ENCODE data around the gene SELENOS. TPM values are rescaled to one million over a fixed set of nuclear protein-coding genes. Genes with fewer than 3 reads are reported as not detected.

The SELENOS gene
- total and polyA plus RNA-seq, 9 of the 15 experiments (the other 6 are each of a cell fraction or from before 2014, with no cell fraction given), result 24.9 to 57.4 (median 47.9) TPM

DNA sequence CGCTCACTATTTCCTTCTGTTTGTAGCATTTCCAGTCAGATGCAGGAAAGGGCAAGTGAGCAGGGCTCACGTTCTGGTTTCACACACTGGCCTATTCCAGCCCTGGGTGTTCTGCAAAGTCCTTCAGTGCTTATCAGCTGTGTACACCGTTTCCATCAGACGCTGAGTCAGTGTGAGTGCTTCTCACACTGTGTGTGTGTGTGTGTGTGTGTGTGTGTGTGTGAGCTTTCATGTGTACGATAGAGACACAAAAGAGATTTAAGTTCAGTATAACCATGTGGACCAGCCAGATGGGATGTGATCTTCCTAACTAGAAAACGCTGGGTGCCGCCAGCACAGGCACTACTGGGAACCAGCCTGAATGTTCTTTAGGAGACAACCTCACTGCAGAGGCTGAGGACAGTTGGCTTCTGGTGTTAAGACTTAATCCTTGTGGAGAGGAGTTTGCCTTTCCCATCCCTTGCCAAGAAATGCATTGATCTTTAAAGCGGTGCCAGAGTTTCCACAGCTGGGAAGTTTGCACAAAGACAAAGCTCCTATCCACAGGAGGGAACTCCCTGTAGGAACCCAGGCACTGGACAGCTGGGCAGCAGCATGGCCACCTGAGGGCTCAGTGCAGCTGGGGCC lies 21.6 kb downstream of the SELENOS start (continued):
- TF ChIP-seq, protein P1, sequence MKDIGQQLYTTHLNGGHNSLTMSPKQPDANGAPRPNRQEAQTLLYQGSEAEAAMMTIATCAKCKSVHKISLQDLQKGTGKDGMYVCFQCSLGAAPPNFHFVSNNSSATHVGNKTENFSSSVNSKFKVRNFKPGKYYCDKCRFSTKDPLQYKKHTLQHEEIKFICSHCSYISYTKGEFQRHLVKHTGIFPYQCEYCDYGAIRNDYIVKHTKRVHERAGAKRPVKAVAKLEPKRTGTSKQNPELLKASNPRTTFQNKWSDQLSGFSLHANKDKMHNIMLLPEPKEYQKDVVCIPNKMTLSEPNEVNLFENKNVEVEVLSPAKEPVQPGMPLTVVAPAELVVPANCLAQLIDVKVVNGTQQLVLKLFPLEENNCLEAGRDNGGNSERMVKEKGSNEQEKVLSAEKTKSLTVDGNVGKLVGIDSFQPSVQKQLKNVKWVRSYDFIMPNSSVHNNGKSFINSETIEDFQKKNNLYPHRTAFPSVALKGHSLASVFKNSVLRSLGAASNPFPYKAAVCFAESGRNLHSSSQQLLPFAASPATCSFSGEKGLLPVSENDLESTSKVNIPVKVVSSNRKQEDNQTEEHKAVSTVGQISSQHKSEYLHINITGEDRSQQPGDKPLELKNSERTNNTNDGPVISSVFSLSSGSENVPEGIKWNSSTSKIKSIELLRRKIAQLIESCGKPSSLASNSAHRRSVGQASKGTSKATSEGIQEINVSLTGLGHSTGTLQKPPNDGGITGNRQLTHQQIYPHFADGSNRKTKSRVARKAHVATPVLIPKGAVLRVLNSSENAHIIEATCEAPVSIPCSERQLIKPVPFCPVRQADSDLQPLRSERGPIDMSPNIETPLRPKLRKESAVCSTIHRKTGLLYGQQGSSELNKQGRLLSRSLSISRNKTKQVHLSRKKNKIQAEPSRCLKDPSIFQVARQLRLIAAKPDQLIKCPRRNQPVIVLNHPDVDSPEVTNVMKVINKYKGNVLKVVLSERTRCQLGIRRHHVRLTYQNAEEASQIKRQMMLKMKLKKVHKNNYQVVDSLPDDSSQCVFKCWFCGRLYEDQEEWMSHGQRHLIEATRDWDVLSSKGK (CRISPR knock-in tag; IDR thresholded peaks at IDR 0.05), result no peak
- TF ChIP-seq, protein P2, sequence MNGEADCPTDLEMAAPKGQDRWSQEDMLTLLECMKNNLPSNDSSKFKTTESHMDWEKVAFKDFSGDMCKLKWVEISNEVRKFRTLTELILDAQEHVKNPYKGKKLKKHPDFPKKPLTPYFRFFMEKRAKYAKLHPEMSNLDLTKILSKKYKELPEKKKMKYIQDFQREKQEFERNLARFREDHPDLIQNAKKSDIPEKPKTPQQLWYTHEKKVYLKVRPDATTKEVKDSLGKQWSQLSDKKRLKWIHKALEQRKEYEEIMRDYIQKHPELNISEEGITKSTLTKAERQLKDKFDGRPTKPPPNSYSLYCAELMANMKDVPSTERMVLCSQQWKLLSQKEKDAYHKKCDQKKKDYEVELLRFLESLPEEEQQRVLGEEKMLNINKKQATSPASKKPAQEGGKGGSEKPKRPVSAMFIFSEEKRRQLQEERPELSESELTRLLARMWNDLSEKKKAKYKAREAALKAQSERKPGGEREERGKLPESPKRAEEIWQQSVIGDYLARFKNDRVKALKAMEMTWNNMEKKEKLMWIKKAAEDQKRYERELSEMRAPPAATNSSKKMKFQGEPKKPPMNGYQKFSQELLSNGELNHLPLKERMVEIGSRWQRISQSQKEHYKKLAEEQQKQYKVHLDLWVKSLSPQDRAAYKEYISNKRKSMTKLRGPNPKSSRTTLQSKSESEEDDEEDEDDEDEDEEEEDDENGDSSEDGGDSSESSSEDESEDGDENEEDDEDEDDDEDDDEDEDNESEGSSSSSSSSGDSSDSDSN (IDR thresholded peaks at IDR 0.05; ENCODE audit: borderline replicate concordance in 1 of 2, low read depth in 2 of 2, low read length in 2 of 2), result 0 out of 4 replicates have a peak, but pooled peaks of 1 of the 2 experiments have one; percentile 41
- TF ChIP-seq, protein P3, sequence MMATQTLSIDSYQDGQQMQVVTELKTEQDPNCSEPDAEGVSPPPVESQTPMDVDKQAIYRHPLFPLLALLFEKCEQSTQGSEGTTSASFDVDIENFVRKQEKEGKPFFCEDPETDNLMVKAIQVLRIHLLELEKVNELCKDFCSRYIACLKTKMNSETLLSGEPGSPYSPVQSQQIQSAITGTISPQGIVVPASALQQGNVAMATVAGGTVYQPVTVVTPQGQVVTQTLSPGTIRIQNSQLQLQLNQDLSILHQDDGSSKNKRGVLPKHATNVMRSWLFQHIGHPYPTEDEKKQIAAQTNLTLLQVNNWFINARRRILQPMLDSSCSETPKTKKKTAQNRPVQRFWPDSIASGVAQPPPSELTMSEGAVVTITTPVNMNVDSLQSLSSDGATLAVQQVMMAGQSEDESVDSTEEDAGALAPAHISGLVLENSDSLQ (IDR thresholded peaks at IDR 0.05), result peak; percentile 69
- TF ChIP-seq RFX7 (CRISPR knock-in tag; IDR thresholded peaks at IDR 0.05) (no peak), ARNT (IDR thresholded peaks at IDR 0.05) (peak; percentile 94 to 95), SP1 (CRISPR knock-in tag; IDR thresholded peaks at IDR 0.05) (0 out of 2 replicates have a peak, but pooled peaks have one; percentile 35), ELF4 (CRISPR knock-in tag; IDR thresholded peaks at IDR 0.05) (peak; percentile 69; the same call in 1 of the 2 replicates), ZC3H8 (IDR thresholded peaks at IDR 0.05) (no peak), SRSF9 (IDR thresholded peaks at IDR 0.05; ENCODE audit: borderline replicate concordance, low read depth, low read length) (no peak), KLF13 (tag; IDR thresholded peaks at IDR 0.05; ENCODE audit: borderline replicate concordance, low read depth) (no peak), ETV6 (IDR thresholded peaks at IDR 0.05; ENCODE audit: borderline replicate concordance in 1 of 2, low read depth in 2 of 2, low read length in 1 of 2) (0 out of 4 replicates have a peak, but pooled peaks of 1 of the 2 experiments have one; percentile 42), ETV6 (CRISPR knock-in tag; IDR thresholded peaks at IDR 0.05; ENCODE audit: borderline replicate concordance) (no peak), HCFC1 (IDR thresholded peaks at IDR 0.05; ENCODE audit: low read depth, low read length) (no peak), PHF20 (IDR thresholded peaks at IDR 0.05; ENCODE audit: partially characterized antibody) (peak; percentile 68), BRD9 (IDR thresholded peaks at IDR 0.05; ENCODE audit: low read depth, partially characterized antibody) (peak; percentile 89)
- TF ChIP-seq, protein P4, sequence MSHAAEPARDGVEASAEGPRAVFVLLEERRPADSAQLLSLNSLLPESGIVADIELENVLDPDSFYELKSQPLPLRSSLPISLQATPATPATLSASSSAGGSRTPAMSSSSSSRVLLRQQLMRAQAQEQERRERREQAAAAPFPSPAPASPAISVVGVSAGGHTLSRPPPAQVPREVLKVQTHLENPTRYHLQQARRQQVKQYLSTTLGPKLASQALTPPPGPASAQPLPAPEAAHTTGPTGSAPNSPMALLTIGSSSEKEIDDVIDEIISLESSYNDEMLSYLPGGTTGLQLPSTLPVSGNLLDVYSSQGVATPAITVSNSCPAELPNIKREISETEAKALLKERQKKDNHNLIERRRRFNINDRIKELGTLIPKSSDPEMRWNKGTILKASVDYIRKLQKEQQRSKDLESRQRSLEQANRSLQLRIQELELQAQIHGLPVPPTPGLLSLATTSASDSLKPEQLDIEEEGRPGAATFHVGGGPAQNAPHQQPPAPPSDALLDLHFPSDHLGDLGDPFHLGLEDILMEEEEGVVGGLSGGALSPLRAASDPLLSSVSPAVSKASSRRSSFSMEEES (CRISPR knock-in tag; IDR thresholded peaks at IDR 0.05), result no peak
- TF ChIP-seq, protein P5, sequence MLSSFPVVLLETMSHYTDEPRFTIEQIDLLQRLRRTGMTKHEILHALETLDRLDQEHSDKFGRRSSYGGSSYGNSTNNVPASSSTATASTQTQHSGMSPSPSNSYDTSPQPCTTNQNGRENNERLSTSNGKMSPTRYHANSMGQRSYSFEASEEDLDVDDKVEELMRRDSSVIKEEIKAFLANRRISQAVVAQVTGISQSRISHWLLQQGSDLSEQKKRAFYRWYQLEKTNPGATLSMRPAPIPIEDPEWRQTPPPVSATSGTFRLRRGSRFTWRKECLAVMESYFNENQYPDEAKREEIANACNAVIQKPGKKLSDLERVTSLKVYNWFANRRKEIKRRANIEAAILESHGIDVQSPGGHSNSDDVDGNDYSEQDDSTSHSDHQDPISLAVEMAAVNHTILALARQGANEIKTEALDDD (IDR thresholded peaks at IDR 0.05), result peak; percentile 44; the same call in 1 of the 2 replicates

All from K562 (cell line).